H1 (cell line): ENCODE results near the gene PGAM4. TPM values are rescaled to one million over a fixed set of nuclear protein-coding genes. Genes with fewer than 3 reads are reported as not detected.

Experiments
- CTCF ChIA-PET: fragments of 300-600 bp; sonication (Branson Sonifier 250); formaldehyde crosslinking; loops from one replicate; lab custom pipeline; 2021; ENCODE audit not compliant: partially characterized antibody; lab: Charles Lee
- POLR2A ChIA-PET: fragments of 300-600 bp; sonication (Branson Sonifier 250); formaldehyde crosslinking; loops from one replicate; lab custom pipeline; 2021; ENCODE audit warnings: inconsistent platforms; ENCODE audit not compliant: partially characterized antibody; lab: Charles Lee
- DNase-seq, 2 experiments: peaks; one replicate each; pipeline versions ENCODE4 v3.0.0 to v3.0.0-alpha.2; 2010 to 2022; ENCODE audit warnings: low spot score in 2 of 2, low read depth in 1 of 2, mixed read lengths in 1 of 2
- FAIRE-seq: peaks from 2 replicates; lab custom pipeline; 2011; peaks lifted over from hg19 to GRCh38; lab: Jason Lieb, UNC
- H2AFZ ChIP-seq: 2 replicates; pipeline ENCODE4 v1.8.1; 2012; ENCODE audit warnings: low read length, inconsistent platforms
- H2AK5ac ChIP-seq: 2 replicates; pipeline ENCODE4 v1.6.1; 2013; ENCODE audit warnings: low read depth, low read length
- H2BK120ac ChIP-seq: replicated peaks from 2 replicates; pipeline ENCODE3; 2013; ENCODE audit warnings: low read depth, low read length, inconsistent platforms
- H2BK12ac ChIP-seq: 2 replicates; pipeline ENCODE4 v1.6.1; 2013; ENCODE audit warnings: low read depth, low read length
- H2BK15ac ChIP-seq: 2 replicates; pipeline ENCODE4 v1.6.1; 2013; ENCODE audit warnings: low read length
- H2BK20ac ChIP-seq: 2 replicates; pipeline ENCODE4 v1.6.1; 2013; ENCODE audit warnings: low read length
- H2BK5ac ChIP-seq: 2 replicates; pipeline ENCODE4 v1.6.1; 2013; ENCODE audit warnings: low read depth, low read length
- H3K14ac ChIP-seq: 2 replicates; pipeline ENCODE4 v1.6.1; 2013; ENCODE audit warnings: inconsistent platforms; ENCODE audit not compliant: insufficient read length
- H3K18ac ChIP-seq: 2 replicates; pipeline ENCODE4 v1.6.1; 2013; ENCODE audit warnings: low read length; ENCODE audit errors: extremely low read depth
- H3K23ac ChIP-seq: 2 replicates; pipeline ENCODE4 v1.6.1; 2013; ENCODE audit warnings: inconsistent platforms; ENCODE audit not compliant: insufficient read length
- H3K23me2 ChIP-seq: 2 replicates; pipeline ENCODE4 v1.6.1; 2013; ENCODE audit warnings: low read depth, low read length
- H3K27ac ChIP-seq: 2 replicates; pipeline ENCODE4 v1.6.1; 2011; ENCODE audit warnings: low read depth, low read length, inconsistent platforms
- H3K27me3 ChIP-seq, 4 experiments: replicated peaks in 1 of 4; 1 replicate in 1 of 4; 2 replicates in 3 of 4; pipeline versions ENCODE4 v1.6.1 to v1.8.1; 2011 to 2013; ENCODE audit warnings: low read length in 3 of 4, mild to moderate bottlenecking in 3 of 4, inconsistent platforms in 2 of 4, mixed read lengths in 2 of 4, moderate library complexity in 1 of 4; ENCODE audit not compliant: control insufficient read depth in 3 of 4, insufficient read depth in 3 of 4; ENCODE audit errors: extremely low read depth in 1 of 4
- H3K36me3 ChIP-seq, 4 experiments: 2 replicates each; pipeline versions ENCODE4 v1.6.1 to v1.8.1; 2011 to 2013; ENCODE audit warnings: mild to moderate bottlenecking in 4 of 4, low read length in 3 of 4, moderate library complexity in 2 of 4, control low read depth in 1 of 4, inconsistent platforms in 1 of 4; ENCODE audit not compliant: insufficient read depth in 4 of 4, control insufficient read depth in 2 of 4
- H3K4ac ChIP-seq: replicated peaks from 2 replicates; pipeline ENCODE3; 2013; ENCODE audit warnings: low read length, low read depth, mixed read lengths, inconsistent platforms; ENCODE audit not compliant: insufficient read length
- H3K4me1 ChIP-seq, 4 experiments: replicated peaks in 1 of 4; 1 replicate in 1 of 4; 2 replicates in 3 of 4; pipeline versions ENCODE4 v1.6.1 to v1.8.1; 2011 to 2013; ENCODE audit warnings: low read length in 3 of 4, inconsistent platforms in 2 of 4, mixed read lengths in 1 of 4; ENCODE audit not compliant: insufficient read depth in 4 of 4, control insufficient read depth in 3 of 4
- H3K4me2 ChIP-seq, 2 experiments: 2 replicates each; pipeline versions ENCODE4 v1.6.1 to v1.8.1; 2011 to 2013; ENCODE audit warnings: low read depth in 2 of 2, low read length in 2 of 2, control low read depth in 1 of 2, inconsistent platforms in 1 of 2, mild to moderate bottlenecking in 1 of 2; ENCODE audit not compliant: insufficient read depth in 1 of 2
- H3K4me3 ChIP-seq, 4 experiments: fragments of 200-600, 300-600 bp in 1 of 4; sonication (generic), shearing (Covaris generic), sonication (Bioruptor Twin) in 1 of 4; 2 replicates each; pipeline versions ENCODE4 v1.5.1 to v1.8.1; 2011 to 2016; ENCODE audit warnings: low read length in 4 of 4, low read depth in 3 of 4, control low read depth in 2 of 4, inconsistent platforms in 2 of 4, mild to moderate bottlenecking in 2 of 4, mixed read lengths in 1 of 4, moderate library complexity in 1 of 4; ENCODE audit not compliant: insufficient read depth in 2 of 4; ENCODE audit errors: extremely low read depth in 1 of 4
- H3K56ac ChIP-seq: replicated peaks from 2 replicates; pipeline ENCODE3; 2013; ENCODE audit warnings: low read depth, mild to moderate bottlenecking, mixed read lengths, low read length, inconsistent platforms; ENCODE audit not compliant: insufficient read length
- H3K79me1 ChIP-seq: 2 replicates; pipeline ENCODE4 v1.6.1; 2013; ENCODE audit warnings: low read depth, low read length, control low read depth
- H3K79me2 ChIP-seq, 2 experiments: 2 replicates each; pipeline versions ENCODE4 v1.6.1 to v1.8.1; 2012 to 2013; ENCODE audit warnings: low read length in 2 of 2, mild to moderate bottlenecking in 2 of 2, inconsistent platforms in 1 of 2; ENCODE audit not compliant: insufficient read depth in 2 of 2, control insufficient read depth in 1 of 2
- H3K9ac ChIP-seq, 4 experiments: replicated peaks in 1 of 4; 1 replicate in 1 of 4; 2 replicates in 3 of 4; pipeline versions ENCODE4 v1.6.1 to v1.8.1; 2011 to 2013; ENCODE audit warnings: low read depth in 3 of 4, low read length in 3 of 4, control low read depth in 2 of 4, mild to moderate bottlenecking in 2 of 4, moderate library complexity in 2 of 4, inconsistent platforms in 1 of 4; ENCODE audit errors: extremely low read depth in 1 of 4
- H3K9me3 ChIP-seq, 2 experiments: 2 replicates each; pipeline versions ENCODE4 v1.6.1 to v1.8.1; 2012 to 2013; ENCODE audit warnings: mild to moderate bottlenecking in 2 of 2, moderate library complexity in 2 of 2, control low read depth in 1 of 2, inconsistent platforms in 1 of 2, low read depth in 1 of 2, low read length in 1 of 2, mixed read lengths in 1 of 2; ENCODE audit not compliant: insufficient read depth in 2 of 2
- H4K20me1 ChIP-seq, 2 experiments: replicated peaks in 1 of 2; 2 replicates each; pipeline versions ENCODE3 to v1.8.1; 2011 to 2013; ENCODE audit warnings: inconsistent platforms in 2 of 2, low read length in 2 of 2, mild to moderate bottlenecking in 1 of 2; ENCODE audit not compliant: insufficient read depth in 2 of 2, control insufficient read depth in 1 of 2
- H4K5ac ChIP-seq: 2 replicates; pipeline ENCODE4 v1.6.1; 2013; ENCODE audit warnings: low read length, low read depth, mixed read lengths, inconsistent platforms; ENCODE audit not compliant: insufficient read length
- H4K8ac ChIP-seq: 2 replicates; pipeline ENCODE4 v1.8.0; 2013; ENCODE audit warnings: mild to moderate bottlenecking, moderate library complexity, low read length, inconsistent platforms; ENCODE audit not compliant: insufficient read depth; ENCODE audit errors: extremely low read depth
- H4K91ac ChIP-seq: replicated peaks from 2 replicates; pipeline ENCODE3; 2013; ENCODE audit warnings: low read length, mixed read lengths, inconsistent platforms; ENCODE audit not compliant: insufficient read length
- CEBPB ChIP-seq: IDR thresholded peaks from 2 replicates; pipeline ENCODE4 v1.6.1; 2012; ENCODE audit warnings: low read depth, low read length
- GABPA ChIP-seq: IDR thresholded peaks from 2 replicates; pipeline ENCODE4 v1.6.1; 2011; ENCODE audit warnings: mild to moderate bottlenecking, low read length, moderate library complexity, borderline replicate concordance; ENCODE audit not compliant: insufficient read depth
- POLR2A ChIP-seq, 2 experiments: IDR thresholded peaks; 1 replicate in 1 of 2; 2 replicates in 1 of 2; pipeline ENCODE4 v1.6.1; 2011; ENCODE audit warnings: low read depth in 2 of 2, low read length in 2 of 2, mild to moderate bottlenecking in 2 of 2; ENCODE audit errors: control extremely low read depth in 1 of 2
- polyA plus RNA-seq, 7 experiments: library from polyadenylated mRNA; depleted of rRNA in 3 of 7; stranded (reverse) in 5 of 7; unstranded in 2 of 7; fragments of >200 nt in 5 of 7; fragments of 200-250 nt in 2 of 7; gene quantifications; 1 replicate in 5 of 7; 2 replicates in 1 of 7; 4 replicates in 1 of 7; pipeline versions ENCODE4 v1.2.1 to v1.2.3, GENCODE V29; 2011 to 2013; ENCODE audit warnings: missing spikeins in 2 of 7, mixed read lengths in 2 of 7
- total RNA-seq: library from RNA; stranded (reverse); fragmentation: NEBNext Ultra II Directional; extraction: Animal tissue kit (Norgen Biotek cat#: 25700); gene quantifications from 2 replicates; pipeline ENCODE4 v1.2.1, GENCODE V29; 2021

The PGAM4 gene
- total and polyA plus RNA-seq, 2 of the 8 experiments (the other 6 are each of a cell fraction or from before 2014, with no cell fraction given) = 0.54 to 0.56 TPM

- CTCF ChIA-PET = no interaction called here
- H3K18ac ChIP-seq = no peak overlapping the region
- no peak for TF ChIP-seq GABPA
- TF ChIP-seq CEBPB = no peak
- no peak for TF ChIP-seq POLR2A (IDR thresholded peaks at IDR 0.05; ENCODE audit: control extremely low read depth in 1 of 2, low read depth in 2 of 2, low read length in 2 of 2)
Observed at GRCh38 chrX:77936299-77936698, 33.1 kb downstream of the PGAM4 start.

More at GRCh38 chrX:77936299-77936698, 33.1 kb downstream of the PGAM4 start:
- POLR2A ChIA-PET = no interaction called here
- H3K23ac ChIP-seq = no peak overlapping the region
- no peak overlapping the region for H2BK20ac ChIP-seq
- H3K23me2 ChIP-seq = no peaks in the 10 kb centered on the region; the same call in 1 of the 2 replicates
- H3K27me3 ChIP-seq = no peaks in the 10 kb centered on the region
- no peak overlapping the region for H4K91ac ChIP-seq
- H2BK12ac ChIP-seq = no peak overlapping the region
- H2BK120ac ChIP-seq = no peak overlapping the region
- no peak overlapping the region for H3K4me2 ChIP-seq
- H4K20me1 ChIP-seq = no peaks in the 10 kb centered on the region
- no peak overlapping the region for H4K8ac ChIP-seq
- H3K4ac ChIP-seq = no peak overlapping the region
- no peaks in the 10 kb centered on the region for H3K4me1 ChIP-seq
- H2AK5ac ChIP-seq = no peak overlapping the region
- H4K5ac ChIP-seq = no peak overlapping the region
- no peak overlapping the region for H3K9ac ChIP-seq
- H2BK15ac ChIP-seq = no peak overlapping the region
- FAIRE-seq (no peak), DNase-seq (no peak)
- no peaks in the 10 kb centered on the region for H3K79me1 ChIP-seq
- no peaks in the 10 kb centered on the region for H3K79me2 ChIP-seq
- no peaks in the 10 kb centered on the region for H3K9me3 ChIP-seq
- H3K4me3 ChIP-seq = no peak overlapping the region
- no peak overlapping the region for H3K27ac ChIP-seq
- no peak overlapping the region for H2BK5ac ChIP-seq
- no peak overlapping the region for H3K14ac ChIP-seq
- no peak overlapping the region for H3K56ac ChIP-seq
- H2AFZ ChIP-seq = no peak overlapping the region
- H3K36me3 ChIP-seq = no peaks in the 10 kb centered on the region
